HG02884 (cell line): Measurements from ENCODE around the gene LRRC45.

Experiments used
- ATAC-seq: cut with Tn5 transposase; IDR thresholded peaks from one replicate; pipeline ENCODE4 v1.9.1; 2021; ENCODE audit warnings: mild to moderate bottlenecking, moderate library complexity; ENCODE audit not compliant: unreplicated experiment

LRRC45 gene

GRCh38 chr17:82049106-82049505 is 26.0 kb downstream of the LRRC45 start:
- ATAC-seq: no peak

DNA sequence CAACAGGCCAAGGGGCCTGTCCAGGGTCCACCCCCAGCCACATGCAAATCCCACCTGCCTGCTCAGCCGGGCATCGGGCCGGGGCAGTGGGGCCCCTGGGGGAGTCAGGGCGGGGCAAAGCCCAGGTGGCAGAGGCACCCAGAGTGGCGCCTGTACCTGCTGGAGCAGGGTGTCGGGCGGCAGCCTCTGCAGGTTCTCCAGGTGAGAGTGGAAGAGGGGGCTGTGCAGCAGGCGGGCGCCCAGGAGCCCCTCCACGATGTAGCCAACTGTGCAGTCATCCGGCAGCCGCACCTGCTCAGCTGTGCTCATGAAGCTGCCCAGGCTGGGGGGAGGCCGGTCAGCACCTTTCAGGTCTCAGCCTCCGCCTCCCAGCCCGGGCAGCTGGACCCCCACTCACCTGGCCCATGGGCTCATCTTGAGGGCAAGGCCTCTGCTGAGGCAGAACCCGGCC is 26.4 kb downstream of the LRRC45 start:
- ATAC-seq: no peak

- no peak for ATAC-seq
Measured at GRCh38 chr17:82050152-82050760, 27.2 kb downstream of the LRRC45 start.

DNA sequence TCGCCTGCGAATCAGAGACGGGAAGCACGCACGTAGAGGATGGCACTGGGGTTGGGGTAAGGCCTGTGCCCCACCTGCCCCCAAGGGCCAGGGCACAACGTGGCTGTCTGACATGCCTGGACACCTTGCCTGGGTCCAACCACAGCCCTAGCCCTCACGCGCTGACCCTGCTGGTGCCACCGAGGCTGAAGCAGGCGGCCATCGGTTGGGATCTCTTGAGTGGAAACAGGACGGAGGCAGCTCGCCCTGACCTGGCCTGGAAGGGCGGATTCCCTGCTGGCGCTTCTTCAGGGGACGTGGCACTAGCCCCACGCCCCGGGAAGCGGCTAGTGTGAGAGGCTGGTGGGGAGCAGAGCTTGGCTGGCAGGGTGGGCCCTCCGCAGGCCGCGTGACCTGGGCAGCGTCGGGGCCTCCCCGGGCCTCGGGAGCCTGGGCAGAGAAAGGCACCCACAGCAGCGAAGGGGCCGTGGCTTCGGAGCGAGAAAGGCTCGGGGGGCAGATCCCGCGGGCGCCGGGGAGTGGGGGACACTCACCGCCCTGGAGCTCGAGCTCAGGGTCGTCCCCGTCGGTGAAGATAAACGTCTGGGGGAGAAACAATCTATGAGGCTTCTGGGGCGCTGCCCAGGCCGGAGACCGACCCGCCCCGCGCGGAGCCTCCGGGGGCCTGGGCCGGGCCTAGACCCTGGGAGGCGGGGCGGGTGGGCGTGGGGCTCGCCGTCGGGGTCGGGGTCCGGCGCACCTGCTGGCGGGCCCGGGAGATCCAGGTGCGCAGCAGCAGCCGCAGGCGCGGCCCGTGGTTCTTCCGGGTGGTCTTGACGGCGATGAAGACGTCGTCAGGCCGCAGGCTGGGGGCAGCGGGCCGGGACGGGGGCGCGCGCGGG is 27.9 kb downstream of the LRRC45 start:
- ATAC-seq: no peak

- no peak for ATAC-seq
Measured at GRCh38 chr17:82051776-82052637, 28.9 kb downstream of the LRRC45 start, which contains the start of the genes GPS1 and RFNG. GPS1 (plus strand) TSS chr17:82051898; CDS start chr17:82051932, 34 bp downstream. RFNG (minus strand) TSS chr17:82051811; CDS start chr17:82051766, 45 bp downstream.

DNA sequence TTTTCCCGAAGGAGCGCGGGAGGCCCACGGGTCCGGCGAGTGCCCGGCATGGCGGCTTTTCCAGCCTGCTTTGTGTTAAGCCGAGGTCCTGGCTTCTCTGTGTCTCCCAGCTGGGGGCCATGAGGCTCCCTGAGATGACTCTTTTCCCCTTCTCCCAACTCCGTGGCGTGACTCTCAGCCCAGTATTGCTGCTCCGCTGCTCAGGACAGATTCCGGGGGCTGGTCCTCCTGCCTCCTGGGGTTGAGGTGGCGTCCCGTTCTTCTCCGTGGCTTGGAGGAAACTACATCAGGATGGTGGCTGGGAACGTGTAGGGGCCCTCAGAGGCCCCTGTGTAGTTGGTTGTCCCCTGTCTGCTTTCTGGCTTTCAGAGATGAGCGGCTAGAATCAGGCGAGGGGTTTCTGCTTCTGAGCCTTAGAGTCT is 29.5 kb downstream of the LRRC45 start:
- ATAC-seq: no peak

GRCh38 chr17:82053130-82053529 is 30.0 kb downstream of the LRRC45 start:
- no peak for ATAC-seq

DNA sequence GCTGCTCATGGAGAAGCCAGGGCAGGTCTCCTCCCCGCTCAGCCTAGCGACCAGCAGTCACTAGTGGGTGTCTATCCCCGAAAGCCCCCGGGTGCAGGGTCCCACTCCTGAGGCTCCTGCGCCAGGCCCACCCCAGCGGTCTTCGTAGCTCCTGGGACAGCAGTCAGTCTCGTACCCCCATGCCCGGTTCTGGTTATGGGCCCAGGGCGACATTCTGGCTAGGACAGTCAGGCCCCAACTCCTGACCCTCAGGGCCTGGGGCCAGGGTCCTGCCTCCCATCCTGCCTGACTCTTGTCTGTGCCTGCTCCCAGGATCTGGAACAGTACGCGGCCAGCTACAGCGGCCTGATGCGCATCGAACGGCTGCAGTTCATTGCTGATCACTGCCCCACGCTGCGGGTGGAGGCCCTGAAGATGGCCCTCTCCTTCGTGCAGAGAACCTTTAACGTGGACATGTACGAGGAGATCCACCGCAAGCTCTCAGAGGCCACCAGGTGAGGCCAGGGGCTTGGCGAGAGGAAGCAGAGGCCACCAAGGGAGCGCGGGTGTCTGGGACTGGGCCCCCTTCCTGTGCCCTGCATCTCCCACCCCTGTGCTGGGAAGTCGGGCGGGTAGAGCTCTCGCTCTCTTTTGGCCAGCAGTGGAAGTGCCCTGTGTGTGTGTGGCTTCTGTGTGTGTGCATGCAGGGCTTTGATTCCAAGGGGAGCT is 30.6 kb downstream of the LRRC45 start:
- no peak for ATAC-seq

- ATAC-seq: no peak
Measured at GRCh38 chr17:82054351-82055022, 31.4 kb downstream of the LRRC45 start.

DNA sequence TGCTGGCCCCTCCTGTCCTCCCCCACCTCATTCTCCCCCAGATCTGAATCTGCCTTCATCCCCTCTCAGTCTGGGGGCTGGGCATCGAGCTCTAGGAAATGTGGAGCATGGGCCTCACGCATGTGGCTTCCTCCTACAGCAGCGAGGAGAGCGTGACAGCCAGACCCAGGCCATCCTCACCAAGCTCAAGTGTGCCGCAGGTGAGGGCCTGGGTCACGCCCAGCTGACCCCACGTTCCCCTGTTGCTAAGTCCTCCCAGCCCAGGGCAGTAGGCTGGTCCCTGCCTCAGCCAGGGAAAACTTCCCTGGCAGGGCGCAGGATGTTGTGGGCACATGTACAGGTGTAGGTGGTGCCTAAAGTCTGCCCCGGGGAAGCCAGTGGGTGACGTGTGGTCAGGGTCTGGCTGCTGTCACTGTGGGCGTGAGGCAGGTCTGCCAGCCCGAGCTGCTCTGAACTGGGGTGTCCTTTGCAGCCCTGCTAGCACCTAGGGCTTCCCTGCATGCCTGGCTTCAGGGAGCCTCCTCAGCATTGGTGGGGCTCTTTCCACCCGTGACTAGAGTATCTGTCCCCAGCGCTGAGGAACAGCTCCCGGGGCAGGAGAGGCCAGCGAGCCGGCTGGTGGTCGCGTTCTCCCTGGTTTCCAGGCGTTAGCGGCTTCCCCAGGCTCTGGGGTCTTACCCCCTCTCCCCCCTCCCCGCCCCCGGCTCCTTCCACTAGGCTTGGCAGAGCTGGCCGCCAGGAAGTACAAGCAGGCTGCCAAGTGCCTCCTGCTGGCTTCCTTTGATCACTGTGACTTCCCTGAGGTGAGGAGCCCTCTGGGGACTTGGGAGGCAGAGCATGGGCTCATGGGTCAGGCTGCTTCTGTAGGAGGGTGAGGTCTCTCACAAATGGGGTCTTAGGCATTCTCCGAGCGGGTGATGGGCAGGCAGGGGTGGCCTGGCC is 32.2 kb downstream of the LRRC45 start:
- no peak for ATAC-seq

DNA sequence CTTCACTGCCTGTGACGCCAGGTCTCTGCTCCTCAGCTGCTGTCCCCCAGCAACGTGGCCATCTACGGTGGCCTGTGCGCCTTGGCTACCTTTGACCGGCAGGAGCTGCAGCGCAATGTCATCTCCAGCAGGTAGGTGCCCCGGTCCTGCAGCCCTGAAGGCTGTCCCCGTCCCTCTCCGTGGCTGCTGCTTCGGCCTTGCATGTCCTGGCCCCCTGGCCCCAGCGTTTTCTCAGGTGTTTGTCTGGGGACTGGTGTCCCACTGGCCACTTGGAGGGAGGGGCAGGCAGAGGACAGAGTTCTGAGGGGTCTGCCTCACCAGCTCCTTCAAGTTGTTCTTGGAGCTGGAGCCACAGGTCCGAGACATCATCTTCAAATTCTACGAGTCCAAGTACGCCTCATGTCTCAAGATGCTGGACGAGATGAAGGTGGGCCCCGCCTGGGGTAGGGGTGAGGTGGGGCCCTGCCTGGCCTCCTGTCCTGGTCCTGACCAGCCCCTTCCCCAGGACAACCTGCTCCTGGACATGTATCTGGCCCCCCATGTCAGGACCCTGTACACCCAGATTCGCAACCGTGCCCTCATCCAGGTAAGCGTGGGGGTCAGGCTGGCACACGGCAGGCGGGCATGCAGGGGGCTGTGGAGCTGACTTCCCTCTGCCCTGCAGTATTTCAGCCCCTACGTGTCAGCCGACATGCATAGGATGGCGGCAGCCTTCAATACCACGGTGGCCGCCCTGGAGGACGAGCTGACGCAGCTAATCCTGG is 33.0 kb downstream of the LRRC45 start:
- no peak for ATAC-seq

GRCh38 chr17:82056729-82057621 is 33.9 kb downstream of the LRRC45 start:
- ATAC-seq: no peak

DNA sequence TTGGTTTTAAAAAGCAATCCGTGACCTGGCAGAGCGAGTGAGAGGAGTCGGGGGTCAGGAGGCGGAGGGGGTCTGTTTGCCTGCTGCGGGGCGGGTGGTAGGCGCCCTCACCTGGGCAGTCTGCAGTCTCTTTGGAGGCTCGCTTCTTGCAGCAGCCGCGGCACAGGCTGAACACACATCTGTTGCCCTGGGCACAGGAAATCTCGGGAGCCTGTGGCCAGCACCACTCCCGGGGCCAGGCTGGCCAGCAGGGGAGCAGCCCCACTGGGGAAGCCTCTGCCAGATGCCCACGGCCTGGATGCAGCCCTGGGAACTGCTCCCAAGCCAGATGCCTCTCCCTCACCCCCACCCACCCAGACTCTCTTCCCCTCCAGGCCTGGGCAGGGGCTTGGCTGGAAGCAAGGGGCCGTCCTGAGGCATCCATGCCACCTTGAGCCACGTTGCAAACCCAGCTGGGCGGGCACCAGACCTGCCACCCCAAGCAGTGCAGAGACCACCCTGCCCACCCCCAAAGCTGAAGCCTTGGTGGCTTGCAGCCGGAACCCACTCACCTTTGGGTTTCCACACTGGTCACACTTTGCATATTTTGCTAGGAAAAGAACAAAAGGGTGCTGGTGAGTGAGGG is 35.2 kb downstream of the LRRC45 start:
- ATAC-seq: no peak

- ATAC-seq: no peak
Measured at GRCh38 chr17:82058855-82059249, 35.7 kb downstream of the LRRC45 start.

- ATAC-seq: no peak
Measured at GRCh38 chr17:82059272-82060000, 36.3 kb downstream of the LRRC45 start.

GRCh38 chr17:82060001-82060380 is 36.9 kb downstream of the LRRC45 start:
- no peak for ATAC-seq
